22Rv1 (cell line): ENCODE results near the gene TMEM190.

ENCODE experiments used
- CTCF ChIP-seq: fragments of 450-650 bp; IDR thresholded peaks from 2 replicates; pipeline ENCODE4 v1.5.1; 2017; ENCODE audit warnings: mild to moderate bottlenecking
- ZFX ChIP-seq: fragments of 450-650 bp; IDR thresholded peaks from 2 replicates; pipeline ENCODE4 v1.6.1; 2017; ENCODE audit warnings: antibody characterized with exemption, borderline replicate concordance

DNA sequence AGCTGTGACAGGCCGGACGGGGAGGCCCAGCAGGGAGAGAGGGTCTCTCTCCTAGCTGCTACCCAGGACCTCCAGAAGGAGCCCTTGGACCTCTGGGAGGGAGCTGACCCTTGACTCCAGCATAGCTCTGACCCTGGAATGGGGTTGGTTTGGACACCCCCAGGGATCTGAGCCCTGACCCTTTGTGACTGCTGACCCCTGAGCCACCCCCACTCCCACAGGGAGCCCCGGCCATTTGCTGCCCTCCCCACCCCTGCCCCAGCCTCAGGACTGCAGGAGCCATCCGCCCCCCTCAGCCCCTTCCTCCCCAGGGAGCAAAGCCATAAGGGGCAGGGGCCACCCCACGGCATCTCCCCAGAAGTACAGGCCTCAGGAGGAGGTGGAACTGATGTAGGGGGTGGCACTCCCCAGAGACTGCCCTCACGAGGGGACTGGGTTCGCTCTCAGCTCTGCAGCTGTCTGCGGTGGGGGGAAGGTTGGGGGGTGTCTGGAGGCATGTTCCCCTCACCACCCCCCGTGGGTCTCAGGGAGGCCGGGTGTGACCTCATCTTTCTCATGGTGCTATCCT lies 29.1 kb upstream of the TMEM190 start:
- TF ChIP-seq CTCF = no peak
- no peak for TF ChIP-seq ZFX
